ENCODE measurements around the gene SLC2A13.

The SLC2A13 gene

GRCh38 chr12:39989501-39989900 is 116.4 kb downstream of the SLC2A13 start:
- no peak for TF ChIP-seq CTCF (IDR thresholded peaks at IDR 0.05; ENCODE audit: low read depth, low read length, missing control alignments)
- no peak for DNase-seq (ENCODE audit: low read depth)
- H3K4me3 ChIP-seq (ENCODE audit: low read depth, low read length): no peak overlapping the region

GRCh38 chr12:39988574-39988973 is 117.3 kb downstream of the SLC2A13 start:
- DNase-seq (ENCODE audit: low read depth): no peak
- TF ChIP-seq CTCF (IDR thresholded peaks at IDR 0.05; ENCODE audit: low read depth, low read length, missing control alignments): no peak
- H3K4me3 ChIP-seq (ENCODE audit: low read depth, low read length): no peak overlapping the region

- H3K4me3 ChIP-seq (ENCODE audit: low read depth, low read length): no peak overlapping the region
- no peak for DNase-seq (ENCODE audit: low read depth)
- TF ChIP-seq CTCF (IDR thresholded peaks at IDR 0.05; ENCODE audit: low read depth, low read length, missing control alignments): no peak
Observed at GRCh38 chr12:39986674-39987073, 119.2 kb downstream of the SLC2A13 start.

DNA sequence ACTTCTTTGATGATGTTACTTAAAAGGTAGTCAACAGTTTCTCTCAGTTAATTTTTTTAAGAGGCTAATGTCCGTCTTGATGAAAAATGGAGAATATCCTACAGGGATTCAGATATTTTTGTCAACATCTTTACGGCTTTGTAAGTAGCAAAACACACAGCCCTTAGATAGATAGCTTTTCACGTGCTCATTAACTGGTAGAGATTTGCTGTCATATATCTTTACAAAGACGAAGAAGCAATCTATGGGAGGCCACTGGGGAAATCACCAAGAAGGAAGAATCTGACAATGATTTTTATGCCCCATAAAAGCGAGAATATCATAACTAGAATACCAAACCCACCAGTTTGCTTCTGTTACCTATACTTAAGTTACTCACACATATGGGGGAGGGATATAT is 121.2 kb downstream of the SLC2A13 start:
- TF ChIP-seq CTCF (IDR thresholded peaks at IDR 0.05; ENCODE audit: low read depth, low read length, missing control alignments): no peak
- H3K4me3 ChIP-seq (ENCODE audit: low read depth, low read length): no peak overlapping the region
- no peak for DNase-seq (ENCODE audit: low read depth)

GRCh38 chr12:39975374-39975918 is 130.4 kb downstream of the SLC2A13 start:
- H3K4me3 ChIP-seq (ENCODE audit: low read depth, low read length): no peak overlapping the region
- DNase-seq (ENCODE audit: low read depth): no peak
- TF ChIP-seq CTCF (IDR thresholded peaks at IDR 0.05; ENCODE audit: low read depth, low read length, missing control alignments): no peak

- TF ChIP-seq CTCF (IDR thresholded peaks at IDR 0.05; ENCODE audit: low read depth, low read length, missing control alignments): no peak
- DNase-seq (ENCODE audit: low read depth): no peak
- no peak overlapping the region for H3K4me3 ChIP-seq (ENCODE audit: low read depth, low read length)
Observed at GRCh38 chr12:39972119-39972518, 133.8 kb downstream of the SLC2A13 start.

- no peak overlapping the region for H3K4me3 ChIP-seq (ENCODE audit: low read depth, low read length)
- DNase-seq (ENCODE audit: low read depth): no peak
- no peak for TF ChIP-seq CTCF (IDR thresholded peaks at IDR 0.05; ENCODE audit: low read depth, low read length, missing control alignments)
Observed at GRCh38 chr12:39971348-39971747, 134.5 kb downstream of the SLC2A13 start.
